MM.1S (cell line): ENCODE results near the gene RAB12.
A peak's percentile ranks its signal among the peaks of the same experiment; 100 is the strongest.

Source experiments
- DNase-seq: peaks from one replicate; pipeline ENCODE4 v3.0.0-alpha.2; 2015
- H2AFZ ChIP-seq: fragments of 300-600 bp; sonication (generic); 2 replicates; pipeline ENCODE4 v1.6.0; 2016; ENCODE audit warnings: antibody characterized with exemption, low read length
- H3F3A ChIP-seq: fragments of 300-600 bp; sonication (generic); 2 replicates; pipeline ENCODE4 v1.6.1; 2016; ENCODE audit warnings: mild to moderate bottlenecking, antibody characterized with exemption, low read length, moderate library complexity, mixed read lengths; ENCODE audit not compliant: insufficient read depth
- H3K27ac ChIP-seq: fragments of 300-600 bp; sonication (generic); 2 replicates; pipeline ENCODE4 v1.5.1; 2016; ENCODE audit warnings: mild to moderate bottlenecking, low read length
- H3K27me3 ChIP-seq: fragments of 300-600 bp; sonication (generic); replicated peaks from 2 replicates; pipeline ENCODE4 v1.6.0; 2016; ENCODE audit warnings: low read length; ENCODE audit not compliant: insufficient read depth
- H3K36me3 ChIP-seq: fragments of 300-600 bp; sonication (generic); replicated peaks from 2 replicates; pipeline ENCODE4 v1.6.1; 2016; ENCODE audit warnings: mild to moderate bottlenecking, low read length, mixed read lengths; ENCODE audit not compliant: insufficient read depth
- H3K4me1 ChIP-seq: fragments of 300-600 bp; sonication (generic); 2 replicates; pipeline ENCODE4 v1.6.1; 2016; ENCODE audit warnings: low read length, mixed read lengths
- H3K4me2 ChIP-seq: fragments of 300-600 bp; sonication (generic); 2 replicates; pipeline ENCODE4 v1.6.0; 2016; ENCODE audit warnings: low read depth, low read length
- H3K4me3 ChIP-seq: fragments of 300-600 bp; sonication (generic); 2 replicates; pipeline ENCODE4 v1.5.1; 2016; ENCODE audit warnings: low read length, mixed read lengths
- H3K79me2 ChIP-seq: fragments of 300-600 bp; sonication (generic); 2 replicates; pipeline ENCODE4 v1.6.1; 2016; ENCODE audit warnings: mixed run types, low read length, mixed read lengths
- H3K9ac ChIP-seq: fragments of 300-600 bp; sonication (generic); 2 replicates; pipeline ENCODE4 v1.6.1; 2016; ENCODE audit warnings: low read length, mixed read lengths
- H3K9me2 ChIP-seq: fragments of 300-600 bp; sonication (generic); replicated peaks from 2 replicates; pipeline ENCODE4 v1.6.1; 2016; ENCODE audit warnings: mild to moderate bottlenecking, low read length, mixed read lengths; ENCODE audit not compliant: insufficient read depth
- H3K9me3 ChIP-seq: fragments of 300-600 bp; sonication (generic); replicated peaks from 2 replicates; pipeline ENCODE4 v1.6.1; 2016; ENCODE audit warnings: mild to moderate bottlenecking, low read length, mixed read lengths; ENCODE audit not compliant: insufficient read depth
- H4K20me1 ChIP-seq: fragments of 300-600 bp; sonication (generic); 2 replicates; pipeline ENCODE4 v1.6.1; 2016; ENCODE audit warnings: mild to moderate bottlenecking, low read length, moderate library complexity, mixed read lengths; ENCODE audit not compliant: insufficient read depth
- CTCF ChIP-seq: fragments of 300-600 bp; sonication (generic); IDR thresholded peaks from 2 replicates; pipeline ENCODE4 v1.5.1; 2016; ENCODE audit warnings: antibody characterized with exemption, low read length, mixed read lengths
- EZH2 ChIP-seq: fragments of 300-600 bp; sonication (generic); optimal IDR thresholded peaks from 2 replicates; pipeline ENCODE3; 2017; ENCODE audit warnings: low read depth, mild to moderate bottlenecking, antibody characterized with exemption, low read length, mixed read lengths
- EZH2phosphoT487 ChIP-seq: fragments of 300-600 bp; sonication (generic); IDR thresholded peaks from 2 replicates; pipeline ENCODE4 v1.6.1; 2018; ENCODE audit warnings: antibody characterized with exemption, low read length

The RAB12 gene

DNA sequence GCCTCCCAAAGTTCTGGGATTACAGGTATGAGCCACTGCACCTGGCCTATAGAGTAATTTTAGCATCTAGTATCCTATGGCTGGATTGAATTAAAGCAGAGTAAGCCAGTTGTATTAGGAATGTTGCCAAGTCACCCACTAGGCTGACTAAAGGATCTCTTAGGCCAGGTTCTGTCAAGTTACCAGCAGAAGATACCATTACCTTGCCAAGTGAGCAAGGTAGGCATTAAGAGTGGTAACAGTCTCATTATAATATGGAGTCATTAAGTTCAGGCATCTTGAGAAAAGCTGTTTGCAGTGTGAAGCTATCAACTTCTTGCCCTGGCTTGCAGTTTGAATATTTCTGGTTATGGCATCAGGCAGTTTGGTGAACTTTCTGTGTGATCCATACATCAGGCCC is 59.1 kb downstream of the RAB12 start:
- peaks cover 9% of the 10 kb centered on the region for H3F3A ChIP-seq
- no peaks in the 10 kb centered on the region for H3K9me2 ChIP-seq
- peaks cover 9% of the 10 kb centered on the region for H3K4me1 ChIP-seq
- H3K9me3 ChIP-seq, result no peaks in the 10 kb centered on the region
- no peak overlapping the region for H2AFZ ChIP-seq
- no peak overlapping the region for H3K27ac ChIP-seq
- H3K9ac ChIP-seq, result no peak overlapping the region
- H3K36me3 ChIP-seq, result no peaks in the 10 kb centered on the region
- H3K27me3 ChIP-seq, result no peaks in the 10 kb centered on the region
- H4K20me1 ChIP-seq, result no peaks in the 10 kb centered on the region
- H3K4me2 ChIP-seq, result no peak overlapping the region
- no peak overlapping the region for H3K4me3 ChIP-seq
- TF ChIP-seq CTCF, result no peak
- no peak for TF ChIP-seq EZH2
- no peak for TF ChIP-seq EZH2phosphoT487
- no peak for DNase-seq
- H3K79me2 ChIP-seq, result no peaks in the 10 kb centered on the region

- no peak overlapping the region for H2AFZ ChIP-seq
Observed at GRCh38 chr18:8669571-8669970, 60.3 kb downstream of the RAB12 start.

DNA sequence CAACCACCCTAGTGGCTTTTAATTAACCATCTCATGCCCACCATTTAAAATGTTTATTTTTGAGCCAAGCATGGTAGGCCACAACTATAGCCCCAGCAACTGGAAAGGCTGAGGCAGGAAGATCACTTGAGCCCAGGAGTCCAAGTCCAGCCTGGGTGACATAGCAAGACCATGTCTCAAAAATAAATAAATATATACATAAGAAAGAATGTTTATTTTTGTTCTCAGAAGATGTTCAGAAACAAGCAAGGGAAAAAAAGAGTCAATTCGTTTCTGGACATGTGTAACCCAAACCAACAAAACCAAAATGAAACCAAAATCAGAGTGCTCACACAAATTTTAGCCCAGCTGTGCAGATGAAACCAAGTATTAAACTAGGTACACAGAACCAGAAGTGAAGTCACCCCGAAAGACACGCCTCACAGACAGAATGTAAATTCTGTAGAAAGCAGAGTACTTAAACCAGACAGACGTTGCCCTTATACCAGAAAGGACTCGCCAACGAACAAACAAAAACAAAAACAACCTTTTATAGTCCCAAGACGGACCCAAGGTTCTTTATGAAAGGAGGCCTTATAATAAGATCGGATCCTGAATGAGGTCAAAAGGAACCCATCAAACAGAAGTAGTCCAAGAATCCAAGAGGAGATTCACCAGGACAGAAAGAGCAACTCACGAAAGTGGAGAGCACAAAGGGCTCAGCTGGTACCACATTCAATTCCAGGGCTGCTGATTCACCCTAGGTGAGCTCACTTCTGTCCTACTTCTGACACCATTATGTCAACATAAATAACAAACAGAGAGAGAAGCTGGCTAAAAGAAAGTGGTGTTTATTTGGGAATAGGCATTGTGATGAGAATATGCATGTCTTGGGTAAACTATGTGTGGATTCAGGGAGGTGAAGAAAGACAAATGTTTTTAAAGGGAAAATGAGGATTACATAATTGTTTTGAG is 64.3 kb downstream of the RAB12 start:
- TF ChIP-seq CTCF (no peak), EZH2phosphoT487 (no peak), EZH2 (no peak)
- Histone ChIP-seq H3K27me3 (no peaks in the 10 kb centered on the region), H3K79me2 (no peaks in the 10 kb centered on the region), H4K20me1 (no peaks in the 10 kb centered on the region), H3K9ac (peak overlapping the region; percentile 44; the same call in 1 of the 2 replicates), H3K9me3 (no peaks in the 10 kb centered on the region), H3K27ac (peak overlapping the region; percentile 81), H3K4me1 (peaks cover 17% of the 10 kb centered on the region), H2AFZ (peak overlapping the region; percentile 47), H3K4me2 (peak overlapping the region; percentile 51), H3K9me2 (no peaks in the 10 kb centered on the region), H3F3A (peaks cover 24% of the 10 kb centered on the region), H3K36me3 (no peaks in the 10 kb centered on the region), H3K4me3 (peak overlapping the region; percentile 59)
- DNase-seq, result peak; percentile 90

More at GRCh38 chr18:8669571-8669970, 60.3 kb downstream of the RAB12 start:
- H3K36me3 ChIP-seq, result no peaks in the 10 kb centered on the region
- TF ChIP-seq EZH2 (no peak), CTCF (no peak), EZH2phosphoT487 (no peak)
- no peaks in the 10 kb centered on the region for H3K27me3 ChIP-seq
- no peak overlapping the region for H3K4me2 ChIP-seq
- peaks cover 21% of the 10 kb centered on the region for H3F3A ChIP-seq
- H3K4me1 ChIP-seq, result peaks cover 13% of the 10 kb centered on the region
- no peaks in the 10 kb centered on the region for H3K9me3 ChIP-seq
- no peak overlapping the region for H3K9ac ChIP-seq
- H3K4me3 ChIP-seq, result no peak overlapping the region
- H4K20me1 ChIP-seq, result no peaks in the 10 kb centered on the region
- H3K9me2 ChIP-seq, result no peaks in the 10 kb centered on the region
- no peak overlapping the region for H3K27ac ChIP-seq
- no peak for DNase-seq
- H3K79me2 ChIP-seq, result no peaks in the 10 kb centered on the region
